HG03280 (cell line): Measurements from ENCODE around the gene NEURL4.
"Not testable (repeated sequence)": the region's sequence is repeated elsewhere in the genome, so short reads cannot be mapped to it uniquely, and the experiment has no call there.

Experiments
- ATAC-seq: cut with Tn5 transposase; IDR thresholded peaks from one replicate; pipeline ENCODE4 v1.9.1; 2021; ENCODE audit warnings: mild to moderate bottlenecking, moderate library complexity; ENCODE audit not compliant: unreplicated experiment

NEURL4 gene

DNA sequence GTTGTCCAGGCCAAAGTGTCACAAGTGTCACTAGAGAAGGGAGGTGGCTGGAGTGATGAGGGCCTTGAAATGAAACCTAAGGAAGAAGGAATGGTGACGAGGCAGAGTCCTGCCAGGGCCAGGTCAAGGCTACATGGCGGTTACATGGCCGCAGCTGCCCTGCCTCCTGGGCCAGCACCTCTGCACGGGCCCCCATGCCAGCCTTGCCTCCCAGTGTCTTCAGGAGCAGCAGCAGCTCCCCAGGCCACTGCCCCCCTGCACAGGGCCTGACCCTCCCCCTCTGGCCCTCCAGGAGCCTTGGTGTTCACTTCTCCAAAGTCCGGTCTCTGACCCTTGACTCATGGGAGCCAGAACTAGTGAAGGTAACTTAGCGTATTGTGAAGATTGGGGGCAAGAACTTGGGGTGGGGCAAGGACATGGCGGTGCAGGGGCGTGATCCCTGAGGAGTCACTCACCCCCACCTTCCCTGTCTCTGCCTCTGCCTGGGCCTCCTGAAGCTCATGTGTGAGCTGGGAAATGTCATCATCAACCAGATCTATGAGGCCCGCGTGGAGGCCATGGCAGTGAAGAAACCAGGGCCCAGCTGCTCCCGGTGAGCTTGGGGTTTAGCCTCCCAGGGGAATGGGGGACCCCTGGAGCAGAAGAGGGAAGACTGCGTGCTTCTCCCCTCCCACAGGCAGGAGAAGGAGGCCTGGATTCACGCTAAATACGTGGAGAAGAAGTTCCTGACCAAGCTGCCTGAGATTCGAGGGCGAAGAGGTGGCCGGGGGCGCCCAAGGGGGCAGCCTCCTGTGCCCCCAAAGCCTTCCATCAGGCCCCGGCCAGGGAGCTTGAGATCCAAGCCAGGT, 18.7 kb upstream of the NEURL4 start:
- ATAC-seq, result no peak

- no peak for ATAC-seq
These were observed 17.9 kb upstream of the NEURL4 start for GRCh38 chr17:7346761-7347614.

DNA sequence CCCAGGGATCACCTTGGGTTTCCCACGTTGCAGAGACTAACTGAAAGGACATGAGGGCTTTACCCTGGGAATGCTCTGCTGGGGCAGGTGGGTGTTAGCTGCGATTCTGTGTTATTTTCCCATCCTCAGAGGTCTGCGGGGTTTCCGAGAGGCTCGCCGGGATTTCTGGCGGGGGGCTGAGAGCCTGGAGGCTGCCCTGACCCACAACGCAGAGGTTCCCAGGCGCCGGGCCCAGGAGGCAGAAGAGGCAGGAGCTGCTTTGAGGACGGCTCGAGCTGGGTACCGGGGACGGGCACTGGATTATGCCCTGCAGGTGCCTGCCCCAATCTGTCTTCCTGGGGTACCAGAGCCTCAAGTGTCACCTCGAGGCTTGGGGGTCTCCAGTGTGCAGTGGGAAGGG, 14.1 kb upstream of the NEURL4 start:
- ATAC-seq, result no peak

GRCh38 chr17:7341842-7342241, 12.7 kb upstream of the NEURL4 start:
- no peak for ATAC-seq

DNA sequence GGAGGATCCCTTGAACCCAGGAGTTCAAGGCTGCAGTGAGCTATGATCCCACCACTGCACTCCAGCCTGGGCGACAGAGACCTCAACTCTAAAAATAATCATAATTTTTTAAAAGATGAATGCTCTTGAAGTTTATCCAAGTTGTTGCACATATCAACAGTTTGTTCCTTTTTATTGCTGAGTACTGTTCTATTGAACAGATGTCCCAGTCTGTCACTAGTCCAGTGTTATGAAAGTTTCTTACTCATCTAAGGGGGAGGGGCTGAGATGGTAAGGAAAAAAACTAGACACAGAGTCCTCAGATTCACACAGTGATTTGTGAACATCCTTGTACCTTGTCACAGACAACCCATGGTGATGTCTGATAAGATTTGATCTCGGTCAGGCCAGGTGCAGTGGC, 11.0 kb upstream of the NEURL4 start:
- no peak for ATAC-seq

GRCh38 chr17:7337600-7337999, 8.5 kb upstream of the NEURL4 start:
- ATAC-seq, result not testable (repeated sequence)

DNA sequence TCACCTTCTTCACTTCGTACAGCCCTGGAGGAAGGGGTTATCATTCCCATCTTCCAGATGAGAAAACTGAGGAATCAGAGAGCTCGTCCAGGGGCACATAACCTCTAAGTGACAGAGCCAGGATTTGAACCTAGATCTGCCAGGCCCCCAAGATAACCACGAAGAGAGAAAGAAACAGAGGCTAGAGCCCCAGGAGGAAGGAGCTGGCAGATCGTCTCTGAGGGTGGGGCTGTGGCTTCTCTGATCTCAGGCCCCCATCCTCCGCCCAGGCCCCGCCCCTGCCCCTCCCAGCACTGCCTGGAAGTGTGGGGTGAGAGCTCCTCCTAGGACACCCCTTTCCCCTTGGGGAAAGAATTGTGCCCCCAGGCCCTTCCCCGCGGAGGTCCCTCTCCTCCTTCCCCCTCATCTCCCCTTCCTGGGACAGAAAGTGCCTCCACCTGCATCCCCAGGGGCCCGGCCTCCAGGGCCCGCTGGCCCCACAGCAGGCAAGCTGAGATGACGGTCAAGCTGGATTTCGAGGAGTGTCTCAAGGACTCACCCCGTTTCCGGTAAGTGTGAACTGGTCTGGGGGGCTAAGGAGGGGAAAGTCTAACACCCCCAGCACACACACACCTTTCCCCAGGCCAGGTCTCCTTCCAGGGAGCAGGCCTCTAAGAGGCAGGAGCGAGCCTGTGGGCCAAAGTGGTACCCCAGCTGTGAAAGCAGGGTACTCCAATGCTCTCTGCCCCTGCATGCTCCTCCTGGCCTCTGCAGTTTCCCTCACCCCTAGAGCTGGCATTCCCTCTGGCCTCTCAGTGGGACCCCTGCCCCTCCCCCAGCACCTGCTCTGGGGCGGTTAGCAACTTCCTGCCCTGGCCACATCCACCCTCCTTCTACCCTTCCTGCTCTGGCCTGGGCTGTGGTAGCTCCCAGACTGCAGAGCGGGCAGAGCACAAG, 7.4 kb upstream of the NEURL4 start, which contains the start of gene ACAP1:
Gene ACAP1, plus strand, starts transcription at position 290 of the 936 bp plus-strand sequence. Its CDS starts 206 bp downstream, at position 496.
- ATAC-seq, result peak; percentile 68

- not testable (repeated sequence) for ATAC-seq
These were observed 6.6 kb upstream of the NEURL4 start for GRCh38 chr17:7335765-7336164.

DNA sequence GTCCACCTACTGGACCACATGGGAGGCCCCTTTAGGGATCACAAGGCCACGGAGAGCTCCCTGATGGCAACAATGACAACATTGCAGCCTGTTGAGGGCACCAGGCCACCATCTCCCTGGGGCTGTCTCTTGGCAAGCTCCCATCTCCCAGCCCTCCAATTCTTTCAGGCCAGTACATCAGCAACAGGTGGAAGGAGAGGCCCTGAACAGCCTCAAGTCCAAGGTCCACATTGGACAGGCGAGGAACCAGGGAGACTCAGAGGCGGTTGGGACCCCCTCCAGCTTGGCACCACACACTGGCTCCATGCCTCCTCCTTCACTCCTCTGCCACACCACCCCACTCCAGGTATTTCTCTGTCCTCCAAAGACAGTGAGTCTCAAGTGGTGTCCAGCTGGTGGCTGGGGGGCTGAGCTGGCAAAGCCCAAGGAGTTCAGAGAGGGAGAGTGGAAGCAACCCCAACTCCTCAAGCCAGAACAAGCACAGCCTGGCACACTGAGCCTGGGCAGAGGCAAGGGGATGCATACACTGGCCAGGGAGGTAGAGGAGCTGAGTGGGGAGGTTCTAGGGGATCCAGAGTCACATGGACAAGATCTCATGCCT, 5.9 kb upstream of the NEURL4 start:
- no peak for ATAC-seq

DNA sequence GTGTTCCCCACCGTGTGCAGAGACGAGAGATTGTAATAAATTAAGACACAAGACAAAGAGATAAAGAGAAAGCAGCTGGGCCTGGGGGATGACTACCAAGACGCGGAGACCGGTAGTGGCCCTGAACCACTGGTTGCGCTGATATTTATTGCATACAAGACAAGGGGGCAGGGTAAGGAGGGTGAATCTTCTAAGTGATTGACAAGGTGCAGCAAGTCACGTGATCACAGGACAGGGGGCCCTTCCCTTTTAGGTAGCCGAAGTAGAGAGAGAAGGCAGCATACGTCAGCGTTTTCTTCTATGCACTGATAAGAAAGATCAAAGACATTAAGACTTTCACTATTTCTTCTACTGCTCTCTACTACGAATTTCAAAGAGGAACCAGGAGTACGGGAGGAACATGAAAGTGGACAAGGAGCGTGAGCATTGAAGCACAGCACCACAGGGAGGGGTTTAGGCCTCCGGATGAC, 3.5 kb upstream of the NEURL4 start:
- not testable (repeated sequence) for ATAC-seq

- ATAC-seq, result no peak
These were observed 3.0 kb upstream of the NEURL4 start for GRCh38 chr17:7332111-7332510.

DNA sequence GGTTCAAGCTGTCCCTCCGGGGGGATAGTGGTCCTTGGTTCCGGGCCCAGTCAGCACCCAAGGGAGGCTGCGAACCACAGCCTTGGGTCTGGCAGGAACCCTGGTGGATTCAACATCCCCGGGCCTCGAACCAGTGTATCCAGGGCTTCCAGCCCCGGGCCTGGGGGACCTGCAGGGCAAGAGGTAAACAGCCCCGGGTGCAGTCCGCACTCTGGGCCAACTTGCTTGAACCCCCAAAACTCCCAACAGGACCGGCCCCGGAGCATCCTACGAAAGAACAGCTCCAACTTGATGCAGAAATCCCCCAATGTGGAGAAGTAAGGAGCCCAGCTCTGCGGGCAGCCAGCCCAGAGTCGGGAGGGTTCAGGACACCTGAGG, 1.5 kb upstream of the NEURL4 start:
- ATAC-seq, result no peak

DNA sequence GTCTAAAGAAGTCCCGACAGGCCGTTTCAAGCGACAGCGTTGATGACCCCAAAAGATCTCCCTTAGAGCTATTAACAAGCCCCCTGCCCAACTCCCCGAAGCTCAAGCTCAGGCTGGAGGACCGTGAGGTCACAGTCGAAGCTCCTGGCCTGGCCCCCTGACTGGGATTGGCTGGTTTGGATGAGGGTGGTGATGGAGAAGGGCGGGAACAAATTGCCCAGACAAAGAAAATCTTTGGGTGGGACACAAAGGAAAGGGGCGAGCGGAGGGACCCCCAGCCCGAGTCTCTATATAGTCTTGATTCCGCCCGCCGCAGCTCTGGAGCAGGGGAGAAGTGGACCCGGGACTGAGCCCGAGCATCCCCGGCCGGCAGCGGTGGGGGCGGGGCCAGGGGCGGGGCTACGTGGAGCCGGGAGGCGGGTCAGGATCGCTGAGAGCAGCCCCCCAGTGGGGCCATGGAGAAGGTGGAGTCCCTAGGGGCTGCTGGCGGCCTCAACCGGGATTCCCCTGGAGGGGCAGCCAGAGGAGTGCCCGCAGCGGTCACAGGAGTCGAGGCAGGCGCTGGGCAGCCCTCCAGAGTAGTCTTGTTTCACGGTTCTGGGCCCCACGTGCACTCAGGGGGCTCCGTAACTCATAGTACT, 982 bp upstream of the NEURL4 start:
- peak; percentile 41 for ATAC-seq

- peak; percentile 68 for ATAC-seq
These were observed 350 bp upstream of the NEURL4 start for GRCh38 chr17:7329374-7329996.

DNA sequence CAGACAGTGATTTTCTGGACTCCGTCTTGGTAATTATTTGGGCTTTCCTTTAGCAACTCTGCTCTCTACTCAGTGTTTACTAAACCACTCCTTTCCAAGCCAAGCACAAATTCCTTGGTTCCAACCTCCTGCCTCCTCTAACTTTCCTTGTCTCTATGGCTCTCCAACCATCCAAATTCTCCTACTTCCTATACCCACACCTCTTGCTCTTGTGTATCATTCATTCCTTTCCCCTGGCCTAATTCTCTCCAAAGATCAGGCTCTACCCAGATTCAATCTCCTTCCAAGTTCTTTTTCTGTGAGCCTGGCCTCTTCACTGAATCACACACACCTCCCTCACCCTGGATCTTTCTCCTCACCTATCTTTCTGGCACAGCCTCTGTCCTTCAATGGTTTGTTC, 1.1 kb downstream of the NEURL4 start:
- ATAC-seq, result no peak

DNA sequence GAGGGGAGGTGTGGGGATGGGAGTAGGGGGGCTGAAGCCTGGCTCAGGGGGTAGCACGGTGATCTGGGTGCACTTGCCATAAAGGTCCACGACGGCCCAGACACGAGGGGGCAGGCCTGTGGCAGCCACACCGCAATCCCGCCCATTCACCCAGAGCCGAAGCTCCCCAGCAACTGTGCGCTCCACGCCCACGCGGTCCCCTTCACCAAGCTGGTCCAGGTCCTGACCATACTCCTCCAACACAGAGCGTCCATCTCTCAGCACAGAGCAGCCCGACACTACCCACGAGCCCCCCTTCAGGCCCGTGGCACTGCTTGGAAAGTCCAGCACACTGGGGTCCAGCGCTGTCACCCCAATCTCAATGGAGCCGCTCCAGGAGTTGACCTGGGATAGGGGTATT, 1.6 kb downstream of the NEURL4 start:
- no peak for ATAC-seq

GRCh38 chr17:7327056-7327455, 2.1 kb downstream of the NEURL4 start:
- ATAC-seq, result no peak

DNA sequence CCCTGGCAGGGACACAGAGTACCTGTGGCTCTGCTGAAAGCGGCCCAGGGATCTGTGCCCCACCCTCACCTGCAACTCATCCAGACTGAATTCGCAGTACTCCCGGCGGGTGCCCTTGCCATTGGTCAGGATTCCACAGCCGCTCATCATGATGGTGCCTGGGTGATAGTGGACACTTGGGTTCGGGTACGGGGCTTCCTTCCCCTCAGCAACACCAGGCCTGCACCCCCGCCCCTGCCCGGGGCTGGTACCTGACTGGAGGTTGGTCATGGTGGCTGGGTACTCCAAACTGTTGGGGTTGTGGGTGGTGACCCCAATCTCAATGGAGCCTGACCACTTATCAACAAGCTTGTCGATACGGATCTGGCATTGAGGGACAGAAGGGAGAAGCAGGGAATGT, 2.9 kb downstream of the NEURL4 start:
- ATAC-seq, result no peak

GRCh38 chr17:7325031-7325528, 4.1 kb downstream of the NEURL4 start:
- ATAC-seq, result no peak
